Stimulated activated CD4-positive, alpha-beta T cell treated with anti-CD3 and anti-CD28 coated beads, Interleukin-15, amount 100 ng/mL, for 48 hours (primary cell): ENCODE measurements around the gene PDE1C.

ENCODE experiments used
- DNase-seq, 2 donors: peaks; one replicate each; pipeline ENCODE4 v3.0.0-alpha.2; 2020; ENCODE audit warnings: low read depth in 2 of 2

Gene PDE1C

GRCh38 chr7:31939076-31939475 lies 131.1 kb downstream of the PDE1C start:
- no peak for DNase-seq

DNA sequence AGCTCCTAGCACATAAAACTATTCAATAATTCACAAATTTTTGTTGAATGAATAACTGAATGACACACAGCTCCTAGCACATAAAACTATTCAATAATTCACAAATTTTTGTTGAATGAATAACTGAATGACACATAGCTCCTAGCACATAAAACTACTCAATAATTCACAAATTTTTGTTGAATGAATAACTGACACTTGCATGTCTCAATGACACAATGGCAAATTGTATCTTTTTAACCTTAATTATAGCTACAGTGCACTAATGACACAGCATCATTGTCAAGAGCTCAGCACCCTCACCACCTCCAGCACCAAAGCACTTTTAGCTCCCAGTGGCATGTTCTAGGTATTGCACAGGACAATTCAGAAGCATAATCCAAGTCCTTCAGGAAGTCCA lies 131.6 kb downstream of the PDE1C start:
- no peak for DNase-seq

DNA sequence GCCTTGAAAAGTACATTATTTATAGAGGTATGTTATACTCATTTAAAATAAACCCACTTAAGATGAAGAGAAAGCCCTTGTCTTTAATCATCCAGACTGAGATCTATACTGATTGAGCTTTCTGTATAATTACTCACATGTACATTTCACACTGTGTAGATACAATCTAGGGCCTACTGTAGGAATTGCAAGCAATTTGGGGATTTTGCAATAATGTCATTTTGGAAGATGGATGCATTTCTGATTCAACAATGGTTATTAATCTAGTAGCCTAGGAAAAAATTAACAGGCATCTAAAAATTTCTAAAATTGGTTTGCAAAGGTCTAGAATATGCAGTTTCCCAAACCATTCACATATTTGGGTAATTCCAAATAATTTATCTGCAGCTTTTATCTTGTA lies 132.2 kb downstream of the PDE1C start:
- DNase-seq = no peak

- no peak for DNase-seq
Measured at GRCh38 chr7:31935124-31936054, 134.8 kb downstream of the PDE1C start.

DNA sequence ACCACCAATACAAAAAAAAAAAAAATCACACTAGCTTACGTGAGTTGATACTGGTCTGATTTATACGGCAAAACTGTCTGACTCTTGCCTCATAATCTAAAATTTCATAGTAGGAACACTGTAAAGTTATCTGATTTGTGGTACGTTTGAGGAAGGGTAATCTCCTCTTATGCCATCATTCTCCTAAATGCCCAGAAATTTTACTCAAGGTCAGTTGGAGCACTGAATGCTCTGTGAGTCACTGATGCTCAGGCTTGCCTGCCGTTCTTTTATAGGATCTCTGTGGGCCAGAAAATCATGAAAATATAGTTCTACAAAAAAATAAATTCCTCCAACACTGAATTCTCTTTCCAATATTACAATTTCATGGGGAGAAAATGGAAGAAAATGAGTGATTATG lies 135.7 kb downstream of the PDE1C start:
- DNase-seq = no peak

GRCh38 chr7:31933481-31933880 lies 136.7 kb downstream of the PDE1C start:
- DNase-seq = no peak

DNA sequence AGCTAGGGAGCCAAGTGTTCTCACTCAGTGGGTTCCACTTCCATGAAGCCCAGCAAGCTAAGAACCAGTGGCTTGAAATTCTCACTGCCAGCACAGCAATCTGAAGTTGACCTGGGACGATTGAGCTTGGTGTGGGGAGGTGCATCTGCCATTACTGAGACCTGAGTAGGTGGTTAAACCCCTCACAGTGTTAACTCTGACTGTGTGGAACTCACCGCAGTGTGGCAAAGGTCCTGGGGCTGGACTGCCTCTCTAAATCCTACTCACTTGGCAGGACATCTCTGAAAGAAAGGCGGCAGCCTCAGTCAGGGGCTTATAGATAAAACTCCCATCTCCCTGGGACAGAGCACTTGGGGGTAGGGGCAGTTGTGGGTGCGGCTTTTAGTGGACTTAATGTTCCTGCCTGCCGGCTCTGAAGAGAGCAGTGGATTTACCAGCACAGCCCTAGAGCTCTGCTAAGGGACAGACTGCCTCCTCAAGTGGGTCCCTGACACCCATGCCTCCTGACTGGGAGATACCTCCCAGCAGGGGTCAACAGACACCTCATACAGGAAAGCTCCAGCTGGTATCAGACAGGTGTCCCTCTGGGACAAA lies 143.1 kb downstream of the PDE1C start:
- no peak for DNase-seq

- no peak for DNase-seq
Measured at GRCh38 chr7:31925753-31926454, 144.3 kb downstream of the PDE1C start.

DNA sequence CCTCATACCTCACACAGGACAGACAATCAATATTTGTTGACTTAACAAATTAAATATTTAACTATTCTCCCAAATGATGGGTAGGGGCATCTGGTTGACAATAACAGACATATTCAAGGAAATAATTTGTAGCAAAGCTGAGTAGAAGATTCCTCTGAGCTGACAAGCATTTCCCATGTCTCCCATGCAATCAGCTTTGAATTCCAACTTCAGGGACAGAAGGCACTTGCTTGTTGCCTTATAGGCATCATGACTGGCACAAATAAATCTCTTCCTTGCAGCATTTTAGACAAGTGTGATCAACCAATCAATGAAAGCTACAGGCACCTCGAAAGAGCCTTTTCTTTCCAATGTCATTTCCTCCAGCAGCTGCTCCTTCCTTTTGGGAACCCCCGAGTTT lies 146.0 kb downstream of the PDE1C start:
- no peak for DNase-seq

GRCh38 chr7:31922848-31923247 lies 147.4 kb downstream of the PDE1C start:
- no peak for DNase-seq

DNA sequence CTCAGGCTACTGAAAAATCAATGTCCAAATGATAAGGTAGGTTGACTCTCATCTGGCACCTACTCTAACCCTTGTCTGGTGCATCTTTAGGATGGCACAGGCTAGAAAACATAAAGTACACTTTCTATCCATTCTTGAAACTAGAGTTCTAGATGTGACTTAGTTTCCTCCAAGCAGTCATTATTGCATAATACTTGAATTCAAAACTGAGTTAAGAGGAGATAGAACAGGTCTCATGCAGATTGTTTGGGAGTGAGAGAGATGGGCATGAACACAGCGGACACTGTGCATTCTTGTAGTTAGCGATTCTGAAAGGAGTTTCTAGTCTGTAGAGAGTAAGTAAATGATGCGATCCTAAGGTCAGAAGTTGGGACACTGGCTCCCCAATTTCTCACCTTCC lies 149.2 kb downstream of the PDE1C start:
- no peak for DNase-seq

- no peak for DNase-seq
Measured at GRCh38 chr7:31919678-31920369, 150.4 kb downstream of the PDE1C start.

DNA sequence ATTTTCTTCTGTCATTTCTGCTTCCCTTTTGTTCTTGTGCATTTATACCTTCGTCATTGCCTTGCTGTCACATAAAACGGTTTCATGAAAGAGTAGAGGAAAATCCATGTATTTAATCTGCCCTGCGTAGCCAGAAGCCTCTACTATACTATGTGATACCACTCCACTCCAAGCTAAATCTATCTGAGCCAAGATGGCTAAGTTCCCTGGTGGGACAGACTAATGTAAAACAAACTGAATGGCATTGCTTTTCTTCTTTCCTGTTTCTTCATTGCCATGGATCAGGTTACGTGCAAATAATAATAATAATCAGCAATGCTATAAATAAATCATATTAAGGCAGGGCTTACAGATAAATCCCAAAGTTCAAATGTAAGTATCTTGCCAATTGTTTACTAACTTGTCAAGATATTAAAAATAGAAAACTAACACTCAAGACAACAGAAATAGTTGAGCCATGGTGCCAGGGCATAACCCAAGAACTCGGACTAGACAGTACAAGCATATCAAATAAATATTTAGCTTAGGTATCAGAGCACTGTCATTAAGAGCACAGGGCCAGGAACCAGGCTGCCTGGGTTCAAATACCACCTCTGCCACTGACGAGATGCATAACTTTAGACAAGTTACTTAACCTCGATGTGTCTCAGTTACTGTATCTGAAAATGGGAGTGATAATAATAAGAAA lies 151.4 kb downstream of the PDE1C start:
- DNase-seq = no peak

DNA sequence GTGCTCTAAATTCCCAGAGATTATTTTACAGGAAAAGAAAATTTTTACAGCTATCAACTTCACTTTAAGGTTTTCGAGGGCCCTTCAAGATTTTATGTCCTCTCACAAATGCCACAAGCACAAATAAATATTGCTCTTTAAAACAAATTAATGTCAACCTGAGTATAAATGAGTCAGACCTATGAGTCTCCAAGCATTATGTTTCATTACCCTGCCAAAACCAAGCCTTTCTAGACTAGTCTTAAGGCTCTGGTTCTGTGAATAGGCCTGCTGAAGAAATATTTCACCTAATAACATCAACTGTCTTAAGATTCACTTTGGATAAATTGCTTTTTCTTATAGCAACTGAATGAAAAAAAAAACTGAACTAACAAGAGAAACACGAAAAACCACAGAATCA lies 153.0 kb downstream of the PDE1C start:
- DNase-seq = no peak

- DNase-seq = no peak
Measured at GRCh38 chr7:31910191-31910590, 160.0 kb downstream of the PDE1C start.

DNA sequence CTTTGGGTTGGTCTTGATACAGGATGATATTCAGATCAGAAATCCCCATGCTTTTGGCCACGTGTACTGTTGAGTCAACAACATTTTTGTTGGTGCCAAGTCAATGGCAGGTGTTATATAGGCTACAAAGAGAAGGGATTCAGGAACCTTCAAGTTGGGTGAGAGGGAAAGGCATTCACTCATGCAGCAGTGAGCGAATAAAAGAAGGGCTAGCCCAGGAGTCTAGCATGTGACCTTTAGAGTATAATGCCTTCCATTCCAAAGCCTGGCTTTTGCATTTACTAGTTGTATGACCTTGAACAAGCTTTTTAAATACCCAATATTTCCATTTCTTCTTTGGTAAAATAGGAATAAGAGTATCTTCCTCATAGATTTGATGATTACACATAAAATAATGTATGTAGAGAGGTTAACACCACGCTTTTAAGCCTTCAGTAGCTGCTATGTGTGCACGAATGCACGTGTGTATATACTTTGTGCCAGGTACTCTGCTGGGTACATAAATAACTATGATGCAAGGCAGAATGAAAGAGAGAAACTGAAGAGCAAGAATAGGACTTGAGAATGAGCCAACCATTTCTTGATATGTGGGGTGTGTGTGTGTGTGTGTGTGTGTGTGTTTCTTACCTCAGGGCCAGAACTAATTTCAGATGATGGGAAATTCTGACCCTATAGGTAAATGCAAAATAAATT lies 163.6 kb downstream of the PDE1C start:
- no peak for DNase-seq

DNA sequence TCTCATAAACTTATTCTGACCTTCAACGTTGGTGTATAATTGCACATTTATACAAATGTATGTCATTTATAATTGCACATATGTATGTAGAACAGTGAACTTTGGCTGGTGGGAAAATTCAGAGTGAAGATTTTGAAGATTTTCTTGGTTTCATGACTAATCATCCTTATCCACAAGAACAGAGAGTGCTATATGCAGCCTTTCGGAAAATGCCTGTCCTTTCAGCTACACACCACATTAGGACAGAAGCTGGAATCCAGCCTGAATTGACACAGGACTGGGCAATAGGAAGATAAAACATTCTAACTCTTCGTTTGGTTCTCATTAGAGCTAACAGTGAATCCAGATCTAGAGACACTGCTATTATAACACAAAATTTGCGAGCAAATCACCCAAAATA lies 166.2 kb downstream of the PDE1C start:
- DNase-seq = no peak

- DNase-seq = no peak
Measured at GRCh38 chr7:31899356-31899927, 170.8 kb downstream of the PDE1C start.

GRCh38 chr7:31896925-31897324 lies 173.3 kb downstream of the PDE1C start:
- DNase-seq = no peak

- DNase-seq = no peak
Measured at GRCh38 chr7:31894308-31894707, 175.9 kb downstream of the PDE1C start.

GRCh38 chr7:31893365-31893764 lies 176.8 kb downstream of the PDE1C start:
- DNase-seq = no peak
